Measurements from ENCODE around the gene TRPV5.

The TRPV5 gene

GRCh38 chr7:142939226-142939910, 5.8 kb upstream of the TRPV5 start, which contains the start of gene LLCFC1:
TSS of gene LLCFC1 (plus strand) at chr7:142939484. CDS start at chr7:142939622, 138 bp downstream.
- no peak for DNase-seq

GRCh38 chr7:142938611-142939010, 5.1 kb upstream of the TRPV5 start:
- no peak for DNase-seq

GRCh38 chr7:142935941-142936565, 2.5 kb upstream of the TRPV5 start:
- DNase-seq, result no peak

GRCh38 chr7:142934056-142934455, 510 bp upstream of the TRPV5 start:
- no peak for DNase-seq

GRCh38 chr7:142933092-142933475, 462 bp downstream of the TRPV5 start:
- no peak for DNase-seq

- no peak for DNase-seq
Measured at GRCh38 chr7:142932386-142933091, 1.0 kb downstream of the TRPV5 start.

- no peak for DNase-seq
Measured at GRCh38 chr7:142930126-142930730, 3.3 kb downstream of the TRPV5 start.

GRCh38 chr7:142927949-142928348, 5.6 kb downstream of the TRPV5 start:
- no peak for DNase-seq

GRCh38 chr7:142927085-142927745, 6.3 kb downstream of the TRPV5 start:
- no peak for DNase-seq

- DNase-seq, result no peak
Measured at GRCh38 chr7:142925413-142925812, 8.1 kb downstream of the TRPV5 start.

GRCh38 chr7:142923391-142923790, 10.2 kb downstream of the TRPV5 start:
- DNase-seq, result no peak

GRCh38 chr7:142919656-142920055, 13.9 kb downstream of the TRPV5 start:
- no peak for DNase-seq

- no peak for DNase-seq
Measured at GRCh38 chr7:142918901-142919300, 14.6 kb downstream of the TRPV5 start.

- DNase-seq, result no peak
Measured at GRCh38 chr7:142917447-142917846, 16.1 kb downstream of the TRPV5 start.

GRCh38 chr7:142916508-142916907, 17.0 kb downstream of the TRPV5 start:
- DNase-seq, result no peak

GRCh38 chr7:142915315-142915714, 18.2 kb downstream of the TRPV5 start:
- no peak for DNase-seq

GRCh38 chr7:142914121-142914520, 19.4 kb downstream of the TRPV5 start:
- DNase-seq, result no peak

- no peak for DNase-seq
Measured at GRCh38 chr7:142913566-142913965, 20.0 kb downstream of the TRPV5 start.

GRCh38 chr7:142913051-142913450, 20.5 kb downstream of the TRPV5 start:
- no peak for DNase-seq

GRCh38 chr7:142910481-142910880, 23.1 kb downstream of the TRPV5 start:
- DNase-seq, result no peak

GRCh38 chr7:142910031-142910433, 23.5 kb downstream of the TRPV5 start:
- no peak for DNase-seq

- no peak for DNase-seq
Measured at GRCh38 chr7:142908921-142909890, 24.3 kb downstream of the TRPV5 start.

Data from NCI-H774 (cell line).